Neural crest cell (in vitro differentiated cells): ENCODE data around the gene FAM184B. TPM values are rescaled to one million over a fixed set of nuclear protein-coding genes. Genes with fewer than 3 reads are reported as not detected.

Experiments used
- DNase-seq: peaks from one replicate; pipeline ENCODE4 v3.0.0; 2021; ENCODE audit warnings: low read depth, mixed read lengths, low spot score
- H3K27ac Mint-ChIP-seq: one replicate; pipeline ENCODE4 v1.8.0; 2021; ENCODE audit warnings: mild to moderate bottlenecking, mixed read lengths; ENCODE audit not compliant: unreplicated experiment
- H3K27me3 Mint-ChIP-seq: 2 replicates; pipeline ENCODE4 v1.8.0; 2021; ENCODE audit warnings: low read depth, mild to moderate bottlenecking, mixed read lengths
- H3K36me3 Mint-ChIP-seq: 2 replicates; pipeline ENCODE4 v1.8.0; 2021; ENCODE audit warnings: low read depth, mild to moderate bottlenecking, mixed read lengths
- H3K4me1 Mint-ChIP-seq: 2 replicates; pipeline ENCODE4 v1.8.0; 2021; ENCODE audit warnings: mixed read lengths
- H3K4me3 Mint-ChIP-seq: one replicate; pipeline ENCODE4 v1.8.0; 2021; ENCODE audit warnings: mild to moderate bottlenecking, mixed read lengths
- H3K9me3 Mint-ChIP-seq: 2 replicates; pipeline ENCODE4 v1.8.0; 2021; ENCODE audit warnings: mixed read lengths
- CTCF ChIP-seq: fragments of 200-600 bp; sonication (generic); conservative IDR thresholded peaks from 2 replicates; pipeline ENCODE4 v1.5.0; 2021; ENCODE audit warnings: antibody characterized with exemption, mild to moderate bottlenecking
- total RNA-seq: library from RNA; stranded (reverse); gene quantifications from 2 replicates; pipeline ENCODE4 v1.2.1, GENCODE V29; 2021

Gene FAM184B
- total RNA-seq, 1 donor from 2014 or later, result 0.12 TPM

GRCh38 chr4:17650406-17650805 lies 131.0 kb downstream of the FAM184B start:
- no peak for DNase-seq
- H3K27ac Mint-ChIP-seq, result no peak overlapping the region
- TF ChIP-seq CTCF, result no peak
- no peaks in the 10 kb centered on the region for H3K9me3 Mint-ChIP-seq
- no peaks in the 10 kb centered on the region for H3K4me1 Mint-ChIP-seq
- no peaks in the 10 kb centered on the region for H3K36me3 Mint-ChIP-seq
- peaks cover 3% of the 10 kb centered on the region for H3K27me3 Mint-ChIP-seq
- H3K4me3 Mint-ChIP-seq, result no peak overlapping the region

DNA sequence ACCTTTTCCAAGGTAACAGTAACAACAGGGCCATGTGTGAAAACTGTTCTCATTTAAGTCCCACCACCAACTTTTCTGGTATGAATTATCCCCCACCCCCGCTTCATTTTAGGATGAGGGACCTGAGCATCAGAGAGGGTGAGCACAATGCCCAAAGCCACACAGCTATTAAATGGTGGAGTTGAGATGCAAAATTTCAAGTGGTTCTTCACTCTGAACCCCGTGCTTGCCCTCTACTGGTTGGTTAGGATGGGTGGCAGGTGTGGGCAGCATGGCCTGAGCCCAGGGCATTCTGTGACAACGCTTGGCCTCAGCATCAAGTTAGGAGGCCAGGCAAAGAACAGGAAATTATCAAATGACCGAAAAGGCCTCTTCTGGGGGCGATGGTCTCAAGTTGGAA lies 133.5 kb downstream of the FAM184B start:
- Mint-ChIP-seq H3K4me1 (no peaks in the 10 kb centered on the region), H3K9me3 (peaks cover 6% of the 10 kb centered on the region), H3K4me3 (no peak overlapping the region), H3K27me3 (peaks cover 3% of the 10 kb centered on the region), H3K27ac (no peak overlapping the region), H3K36me3 (peaks cover 10% of the 10 kb centered on the region)
- no peak for TF ChIP-seq CTCF
- no peak for DNase-seq

GRCh38 chr4:17647176-17647806 lies 134.1 kb downstream of the FAM184B start:
- Mint-ChIP-seq H3K27me3 (peaks cover 3% of the 10 kb centered on the region), H3K36me3 (peaks cover 16% of the 10 kb centered on the region), H3K4me3 (no peak overlapping the region), H3K27ac (no peak overlapping the region), H3K4me1 (no peaks in the 10 kb centered on the region), H3K9me3 (peaks cover 6% of the 10 kb centered on the region)
- no peak for TF ChIP-seq CTCF
- DNase-seq, result no peak

GRCh38 chr4:17646693-17647092 lies 134.7 kb downstream of the FAM184B start:
- peaks cover 3% of the 10 kb centered on the region for H3K27me3 Mint-ChIP-seq

GRCh38 chr4:17642398-17642783 lies 139.0 kb downstream of the FAM184B start:
- Mint-ChIP-seq H3K27ac (no peak overlapping the region), H3K36me3 (peaks cover 18% of the 10 kb centered on the region), H3K27me3 (no peaks in the 10 kb centered on the region), H3K9me3 (peaks cover 6% of the 10 kb centered on the region), H3K4me1 (no peaks in the 10 kb centered on the region), H3K4me3 (no peak overlapping the region)
- no peak for TF ChIP-seq CTCF
- no peak for DNase-seq

More at GRCh38 chr4:17646693-17647092, 134.7 kb downstream of the FAM184B start:
- no peak overlapping the region for H3K4me3 Mint-ChIP-seq
- H3K4me1 Mint-ChIP-seq, result no peaks in the 10 kb centered on the region
- no peak for DNase-seq
- H3K36me3 Mint-ChIP-seq, result peaks cover 16% of the 10 kb centered on the region
- H3K9me3 Mint-ChIP-seq, result peaks cover 6% of the 10 kb centered on the region
- TF ChIP-seq CTCF, result no peak
- H3K27ac Mint-ChIP-seq, result no peak overlapping the region
